ENCODE data around the gene AGBL1. TPM values are rescaled to one million over a fixed set of nuclear protein-coding genes. Genes with fewer than 3 reads are reported as not detected.

Gene AGBL1
- total and polyA plus RNA-seq, 2 donors (not counting 3 experiments of a cell fraction or from before 2014, with no cell fraction given): not detected

GRCh38 chr15:86663304-86663703, 583.6 kb downstream of the AGBL1 start:
- Histone ChIP-seq H3K27ac (ENCODE audit: insufficient read depth, low read depth, low read length) (no peak overlapping the region), H2AFZ (ENCODE audit: low read depth, low read length) (no peak overlapping the region), H3K9ac (replicated peaks; ENCODE audit: extremely low read depth, insufficient read depth, low read length) (no peak overlapping the region), H3K79me2 (ENCODE audit: control insufficient read depth, insufficient read depth, low read length) (no peaks in the 10 kb centered on the region), H3K4me2 (ENCODE audit: insufficient read depth, low read length) (no peak overlapping the region), H3K4me3 (replicated peaks in 1 of 3; ENCODE audit: insufficient read depth in 1 of 3, low read depth in 1 of 3, low read length in 3 of 3) (no peak overlapping the region), H3K36me3 (ENCODE audit: control insufficient read depth in 2 of 2, extremely low read depth in 1 of 2, insufficient read depth in 2 of 2, low read length in 2 of 2) (no peaks in the 10 kb centered on the region), H3K4me1 (ENCODE audit: control insufficient read depth, extremely low read depth, insufficient read depth, low read length) (no peaks in the 10 kb centered on the region), H3K27me3 (ENCODE audit: control insufficient read depth in 2 of 2, insufficient read depth in 2 of 2, low read length in 2 of 2) (no peaks in the 10 kb centered on the region), H3K9me3 (replicated peaks; ENCODE audit: control insufficient read depth, insufficient read depth, low read length) (no peaks in the 10 kb centered on the region), H3K9me1 (replicated peaks; ENCODE audit: control insufficient read depth, extremely low read depth, insufficient read depth, low read length) (no peaks in the 10 kb centered on the region), H4K20me1 (replicated peaks; ENCODE audit: control insufficient read depth, extremely low read depth, insufficient read depth, low read length) (no peaks in the 10 kb centered on the region)
- TF ChIP-seq JUN (IDR thresholded peaks at IDR 0.05; ENCODE audit: borderline replicate concordance, insufficient read depth, insufficient read length, low read depth) (no peak), FOS (IDR thresholded peaks at IDR 0.05; ENCODE audit: borderline replicate concordance, insufficient read depth, low read length) (no peak), MAX (IDR thresholded peaks at IDR 0.05; ENCODE audit: insufficient read depth, insufficient read length) (no peak), POLR2A (IDR thresholded peaks at IDR 0.05; ENCODE audit: low read depth, low read length) (no peak), MYC (IDR thresholded peaks at IDR 0.05; ENCODE audit: low read depth, low read length) (no peak), EZH2 (IDR thresholded peaks at IDR 0.05; ENCODE audit: borderline replicate concordance, low read depth, low read length, severe bottlenecking) (no peak), CTCF (IDR thresholded peaks at IDR 0.05; ENCODE audit: extremely low read depth in 1 of 2, insufficient read depth in 1 of 2, low read depth in 1 of 2, low read length in 2 of 2) (no peak), POLR2AphosphoS5 (IDR thresholded peaks at IDR 0.05; ENCODE audit: insufficient read depth, low read depth, low read length) (no peak), GATA2 (IDR thresholded peaks at IDR 0.05; ENCODE audit: insufficient read depth, insufficient read length, low read depth, low read length) (no peak)
- intact Hi-C loops (cut with micrococcal nuclease) (no loop called here), dilution Hi-C loops (cut with MboI; ENCODE audit: extremely low pct_ligation_motif_present, low sequenced_read_pairs) (no loop called here)
- CTCF ChIA-PET: no interaction called here
- no peak for FAIRE-seq
- no TSS peak for BruUV-seq (replicated peaks)
- DNase-seq (ENCODE audit: low read depth, low spot score): no peak
- POLR2A ChIA-PET: no interaction called here

Data from endothelial cell of umbilical vein (primary cell).